ENCODE measurements around the gene SLC30A2.

Gene SLC30A2

GRCh38 chr1:26027716-26028489, 18.0 kb downstream of the SLC30A2 start:
- no peak overlapping the region for H3K4me3 ChIP-seq (ENCODE audit: control insufficient read depth, low read depth, low read length)
- DNase-seq (ENCODE audit: low read depth) = no peak
- TF ChIP-seq CTCF (IDR thresholded peaks at IDR 0.05; ENCODE audit: control insufficient read depth, insufficient read depth, low read depth, low read length, missing control alignments) = no peak

GRCh38 chr1:26025517-26025916, 20.4 kb downstream of the SLC30A2 start:
- TF ChIP-seq CTCF (IDR thresholded peaks at IDR 0.05; ENCODE audit: control insufficient read depth, insufficient read depth, low read depth, low read length, missing control alignments) = no peak
- H3K4me3 ChIP-seq (ENCODE audit: control insufficient read depth, low read depth, low read length) = no peak overlapping the region
- DNase-seq (ENCODE audit: low read depth) = no peak

- H3K4me3 ChIP-seq (ENCODE audit: control insufficient read depth, low read depth, low read length) = no peak overlapping the region
These were observed 20.9 kb downstream of the SLC30A2 start for GRCh38 chr1:26025060-26025459.

DNA sequence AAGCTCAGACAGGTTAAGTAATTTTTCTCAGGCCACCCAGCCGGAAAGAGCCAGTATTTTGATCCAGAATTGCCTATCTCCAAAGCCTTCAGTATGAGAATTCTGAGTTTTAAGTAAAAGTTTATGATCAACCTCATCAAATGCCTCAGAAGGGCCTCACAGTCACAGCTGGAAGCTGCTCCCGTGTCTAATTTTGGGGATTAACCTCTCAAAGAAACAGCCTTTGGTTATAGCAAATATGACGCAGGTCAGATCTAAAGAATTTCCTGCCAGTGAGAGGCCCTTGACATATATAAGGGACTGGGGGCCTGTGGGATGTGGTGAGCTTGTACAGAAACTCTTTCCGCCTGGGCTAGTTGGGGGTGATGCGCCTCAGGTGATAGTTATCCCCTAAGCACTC, 22.1 kb downstream of the SLC30A2 start:
- H3K4me3 ChIP-seq (ENCODE audit: control insufficient read depth, low read depth, low read length) = no peak overlapping the region
- no peak for DNase-seq (ENCODE audit: low read depth)
- TF ChIP-seq CTCF (IDR thresholded peaks at IDR 0.05; ENCODE audit: control insufficient read depth, insufficient read depth, low read depth, low read length, missing control alignments) = no peak

More at GRCh38 chr1:26025060-26025459, 20.9 kb downstream of the SLC30A2 start:
- no peak for TF ChIP-seq CTCF (IDR thresholded peaks at IDR 0.05; ENCODE audit: control insufficient read depth, insufficient read depth, low read depth, low read length, missing control alignments)
- no peak for DNase-seq (ENCODE audit: low read depth)

DNA sequence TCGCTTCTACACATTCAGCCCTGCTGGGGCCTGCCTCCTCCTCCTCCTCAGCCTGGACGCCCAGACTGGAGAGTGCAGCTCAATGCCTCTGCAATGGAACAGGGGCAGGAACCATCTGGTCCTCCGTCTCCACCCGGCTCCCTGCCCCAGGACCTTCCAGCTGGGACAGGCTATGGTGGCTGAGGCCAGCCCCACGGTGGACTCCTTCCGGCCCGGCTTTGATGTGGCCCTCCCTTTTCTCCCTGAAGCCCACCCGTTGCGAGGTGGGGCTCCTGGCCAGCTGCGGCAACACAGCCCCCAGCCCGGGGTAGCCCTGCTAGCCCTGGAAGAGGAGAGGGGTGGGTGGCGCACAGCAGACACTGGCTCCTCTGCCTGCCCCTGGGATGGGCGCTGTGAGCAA, 22.9 kb downstream of the SLC30A2 start:
- H3K4me3 ChIP-seq (ENCODE audit: control insufficient read depth, low read depth, low read length) = no peak overlapping the region
- DNase-seq (ENCODE audit: low read depth) = no peak
- no peak for TF ChIP-seq CTCF (IDR thresholded peaks at IDR 0.05; ENCODE audit: control insufficient read depth, insufficient read depth, low read depth, low read length, missing control alignments)

- DNase-seq (ENCODE audit: low read depth) = no peak
- no peak overlapping the region for H3K4me3 ChIP-seq (ENCODE audit: control insufficient read depth, low read depth, low read length)
These were observed 23.5 kb downstream of the SLC30A2 start for GRCh38 chr1:26022404-26022779.

More at GRCh38 chr1:26022404-26022779, 23.5 kb downstream of the SLC30A2 start:
- TF ChIP-seq CTCF (IDR thresholded peaks at IDR 0.05; ENCODE audit: control insufficient read depth, insufficient read depth, low read depth, low read length, missing control alignments) = no peak

Measured in AG09309 (cell line).